TTC549 (cell line): ENCODE data around the gene RECK.
"Not testable (repeated sequence)": the region's sequence is repeated elsewhere in the genome, so short reads cannot be mapped to it uniquely, and the experiment has no call there.

Source experiments
- FAIRE-seq: peaks from 2 replicates; lab custom pipeline; 2012; peaks lifted over from hg19 to GRCh38; lab: Jason Lieb, UNC

Gene RECK

DNA sequence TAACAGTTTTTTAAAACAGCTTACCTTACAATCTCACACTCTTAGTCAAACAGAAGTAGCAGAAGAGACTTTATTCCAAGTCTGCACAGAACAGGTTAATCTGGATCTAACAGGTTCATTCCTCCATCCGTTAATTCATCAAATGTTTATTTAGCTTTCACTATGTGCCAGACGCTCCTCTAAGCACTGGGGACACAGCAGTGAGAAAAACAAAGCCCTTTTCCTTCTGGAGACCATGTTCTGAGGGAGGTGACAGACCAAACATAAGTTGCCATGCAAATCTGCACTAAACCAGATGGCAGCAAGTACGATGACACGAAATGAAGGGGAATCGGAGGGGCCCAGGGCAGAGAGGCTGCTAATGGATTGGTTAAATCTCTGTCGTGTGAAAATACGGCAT, 82.8 kb downstream of the RECK start:
- FAIRE-seq, result no peak

GRCh38 chr9:36120705-36121104, 84.0 kb downstream of the RECK start:
- no peak for FAIRE-seq

GRCh38 chr9:36121971-36122370, 85.3 kb downstream of the RECK start:
- FAIRE-seq, result no peak

DNA sequence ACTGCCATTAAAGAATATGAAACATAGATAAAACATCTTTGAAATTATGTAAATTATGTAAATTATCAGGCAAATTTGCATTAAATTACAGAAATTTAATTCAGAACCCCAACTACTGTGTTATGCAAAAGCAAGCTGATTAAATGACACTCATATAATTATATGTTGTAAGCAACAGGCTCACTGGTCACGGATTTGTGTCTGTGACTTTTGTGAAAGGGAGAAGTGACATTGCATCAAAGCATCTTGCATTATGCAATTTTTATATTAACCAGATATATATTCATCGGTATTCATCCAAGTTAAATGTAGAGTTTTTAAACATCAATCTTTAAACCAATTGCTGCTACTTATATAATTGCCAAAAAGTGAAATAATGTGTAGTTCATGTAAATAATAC, 86.8 kb downstream of the RECK start:
- FAIRE-seq, result no peak

DNA sequence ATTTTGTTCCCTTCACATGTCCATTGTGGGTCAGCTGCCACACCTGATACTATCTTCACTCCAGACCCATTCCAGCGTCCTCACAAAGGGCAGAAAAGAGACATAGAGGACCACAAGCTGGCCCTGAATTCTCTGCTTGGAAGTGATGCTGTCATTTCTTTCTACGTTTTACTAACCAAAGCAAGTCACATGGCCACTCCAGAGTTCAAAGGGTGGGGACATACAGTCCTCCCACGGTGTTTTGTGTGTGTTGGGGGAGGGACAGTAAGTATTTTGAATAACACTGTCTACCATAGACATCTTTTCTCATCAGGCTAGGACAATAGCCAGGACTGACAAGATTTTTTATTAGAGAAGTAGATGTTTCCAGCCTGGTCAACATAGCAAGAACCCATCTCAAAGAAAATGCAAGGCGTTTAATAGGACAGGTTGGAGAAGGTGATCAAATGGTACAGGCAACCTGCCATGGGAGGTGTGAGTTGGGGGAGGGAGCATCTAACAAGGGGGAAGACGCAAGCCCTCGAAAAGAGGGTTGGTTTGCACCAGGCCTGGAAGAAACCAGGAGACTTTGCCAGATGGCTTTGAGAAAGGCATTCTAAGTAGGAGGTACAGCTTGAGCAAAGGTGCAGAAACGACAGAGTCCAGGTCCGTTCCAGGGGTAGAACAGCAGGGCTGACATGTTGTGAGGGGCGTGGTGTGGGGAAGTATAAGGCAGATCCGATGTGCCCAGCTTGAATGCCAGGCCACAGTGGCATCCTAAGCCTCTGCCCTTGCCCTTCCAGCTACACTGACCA, 88.5 kb downstream of the RECK start:
- FAIRE-seq, result no peak

DNA sequence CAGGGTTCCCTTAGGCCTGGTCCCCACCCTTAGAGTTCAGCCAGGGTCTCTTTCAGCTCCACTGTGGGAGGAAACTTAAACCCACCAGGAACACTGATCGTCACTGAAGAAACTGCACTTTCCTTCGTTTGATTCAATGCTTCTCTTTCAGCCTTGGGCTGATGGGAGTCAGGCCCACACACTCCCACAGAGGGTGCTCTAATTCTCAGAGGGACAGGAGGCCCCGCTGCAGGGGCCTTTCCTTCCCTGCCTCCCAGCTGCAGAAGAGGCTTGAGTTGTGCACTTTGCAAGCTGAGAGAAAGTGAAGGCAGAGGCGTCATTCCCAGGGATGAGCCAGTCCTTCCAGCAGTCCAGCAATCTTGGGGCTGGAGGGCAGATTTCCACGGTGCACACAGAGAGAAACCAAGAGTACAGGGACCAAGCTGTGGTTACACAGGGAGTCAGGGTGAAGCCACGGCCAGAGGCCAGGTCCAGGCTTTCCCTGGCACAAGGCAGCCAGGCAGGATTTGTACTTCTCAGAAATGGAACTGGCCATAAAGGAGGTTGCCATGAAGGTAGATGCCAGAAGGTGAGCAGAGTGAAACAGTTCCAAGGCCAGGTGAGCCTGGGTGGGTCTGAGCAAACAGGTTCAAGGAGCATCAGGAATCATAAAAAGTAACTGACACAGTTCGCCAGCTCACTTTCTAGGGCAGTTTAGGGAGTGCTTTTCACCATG, 89.5 kb downstream of the RECK start:
- no peak for FAIRE-seq

DNA sequence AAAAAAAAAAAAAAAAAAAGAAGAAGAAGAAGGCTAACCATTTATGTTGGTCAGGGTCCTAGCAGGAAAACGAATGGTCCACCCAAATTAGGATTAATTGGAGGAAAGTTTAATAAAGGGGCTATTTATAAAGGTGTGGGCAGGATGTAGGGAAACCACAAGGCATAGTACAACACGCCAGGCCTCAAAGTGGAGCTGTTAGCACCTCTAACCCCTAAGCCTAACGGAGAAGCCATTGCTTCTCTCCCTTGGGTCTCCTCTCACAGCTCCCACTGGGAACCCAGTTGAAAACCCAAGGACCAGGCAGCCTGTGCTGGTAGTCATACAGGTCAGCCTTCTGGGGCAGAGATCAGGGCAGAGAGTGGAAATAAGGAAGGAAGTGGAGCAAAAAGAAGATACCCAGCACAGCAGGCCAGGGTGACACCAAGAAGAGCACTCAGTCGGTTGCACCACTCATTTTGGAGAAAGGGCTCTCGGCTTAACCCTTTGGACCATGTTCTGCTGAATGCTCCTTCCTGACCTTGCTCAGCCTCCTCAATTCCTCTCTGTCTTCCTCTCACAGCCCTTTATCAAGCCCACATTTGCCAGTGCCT, 91.0 kb downstream of the RECK start:
- no peak for FAIRE-seq

GRCh38 chr9:36128349-36128748, 91.6 kb downstream of the RECK start:
- no peak for FAIRE-seq

GRCh38 chr9:36129139-36129538, 92.4 kb downstream of the RECK start:
- no peak for FAIRE-seq

- FAIRE-seq, result not testable (repeated sequence)
These were observed 95.0 kb downstream of the RECK start for GRCh38 chr9:36131666-36132065.

DNA sequence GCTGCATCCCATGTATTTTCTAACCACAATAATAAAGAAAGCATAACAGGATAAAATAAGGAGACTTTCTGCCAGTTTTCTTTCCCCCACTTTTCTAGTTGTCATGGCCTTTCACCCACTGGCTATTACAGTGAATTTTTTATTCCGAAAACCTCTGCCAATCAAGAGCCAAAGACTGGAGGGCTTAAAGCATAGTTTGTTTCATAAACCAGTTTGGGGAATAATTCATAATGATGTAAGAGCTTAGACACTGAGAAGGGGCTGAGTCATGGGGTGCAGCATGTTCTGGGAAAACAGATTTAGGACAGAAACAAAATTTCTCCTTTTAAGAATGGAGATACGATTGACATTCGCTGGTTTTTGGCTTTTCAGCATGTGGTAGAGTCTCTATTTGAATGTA, 95.4 kb downstream of the RECK start:
- FAIRE-seq, result no peak

DNA sequence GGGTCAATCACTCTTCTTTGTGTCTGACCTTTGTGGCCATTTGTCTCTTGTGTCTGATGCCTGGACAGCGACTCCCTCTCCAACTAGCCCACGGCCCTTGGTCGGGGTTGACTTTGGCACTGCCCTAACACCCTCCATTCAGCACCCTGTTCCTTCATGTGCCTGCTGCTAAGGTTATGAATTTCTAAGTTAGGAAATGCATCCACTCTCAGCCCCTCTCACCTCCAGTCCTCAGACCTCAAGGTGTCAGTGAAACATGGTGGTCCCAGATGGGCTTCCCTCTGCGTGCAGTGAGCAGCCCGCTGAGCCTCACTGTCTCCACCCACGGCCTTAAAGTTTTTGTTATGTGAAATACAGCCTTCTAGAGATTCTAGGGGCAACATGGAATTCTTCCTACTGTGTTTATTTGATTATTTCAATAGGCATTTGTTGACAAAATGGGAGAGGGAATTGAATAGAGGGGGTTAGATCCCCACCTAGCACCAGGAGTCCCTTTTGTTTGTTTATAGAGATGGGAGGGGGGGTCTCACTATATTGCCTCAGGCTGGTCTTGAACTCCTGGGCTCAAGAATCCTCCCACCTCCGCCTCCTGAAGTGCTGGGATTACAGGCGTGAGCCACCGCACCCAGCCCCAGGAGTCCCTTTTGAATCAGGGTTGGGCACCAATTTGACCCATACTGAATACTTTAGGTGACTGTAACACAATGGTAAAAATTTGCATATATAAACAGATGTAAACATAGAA, 98.2 kb downstream of the RECK start:
- FAIRE-seq, result no peak

- FAIRE-seq, result no peak
These were observed 99.1 kb downstream of the RECK start for GRCh38 chr9:36135741-36136271.

GRCh38 chr9:36136272-36136893, 99.7 kb downstream of the RECK start, which contains the start of gene GLIPR2:
TSS of gene GLIPR2 (plus strand) at chr9:36136733. CDS start at chr9:36136779, 46 bp downstream.
- no peak for FAIRE-seq

GRCh38 chr9:36136894-36137391, 100.2 kb downstream of the RECK start:
- FAIRE-seq, result no peak

DNA sequence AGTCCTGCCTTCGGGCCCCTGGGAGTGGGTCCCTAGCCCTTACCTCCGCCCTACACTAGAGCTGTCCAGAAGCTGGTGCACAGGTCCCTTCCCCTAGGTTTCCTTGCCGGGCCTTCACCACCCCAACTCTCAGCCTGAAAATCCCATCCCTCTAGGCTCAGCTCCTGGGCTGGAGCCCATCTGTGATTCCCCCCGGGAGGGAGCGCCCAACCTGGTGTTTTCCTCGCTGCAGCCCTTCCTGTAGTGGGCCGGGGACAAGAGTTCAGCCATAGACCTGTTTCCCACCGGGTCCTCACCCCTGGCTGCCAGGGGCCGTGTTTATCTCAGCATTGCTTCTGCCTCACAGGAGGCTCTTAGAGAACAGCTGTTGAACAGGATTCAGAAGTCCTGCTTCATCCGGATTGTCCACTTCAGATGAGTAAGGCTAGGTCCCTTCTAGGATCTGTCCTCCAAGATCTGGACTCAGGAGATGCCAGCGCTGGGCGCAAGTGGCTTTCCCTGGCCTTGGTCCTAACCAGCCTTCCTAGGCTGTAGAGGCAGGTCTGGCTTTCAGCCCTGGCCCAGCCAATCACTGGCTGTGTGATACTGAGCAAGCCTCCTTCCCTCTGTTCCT, 100.8 kb downstream of the RECK start:
- no peak for FAIRE-seq

DNA sequence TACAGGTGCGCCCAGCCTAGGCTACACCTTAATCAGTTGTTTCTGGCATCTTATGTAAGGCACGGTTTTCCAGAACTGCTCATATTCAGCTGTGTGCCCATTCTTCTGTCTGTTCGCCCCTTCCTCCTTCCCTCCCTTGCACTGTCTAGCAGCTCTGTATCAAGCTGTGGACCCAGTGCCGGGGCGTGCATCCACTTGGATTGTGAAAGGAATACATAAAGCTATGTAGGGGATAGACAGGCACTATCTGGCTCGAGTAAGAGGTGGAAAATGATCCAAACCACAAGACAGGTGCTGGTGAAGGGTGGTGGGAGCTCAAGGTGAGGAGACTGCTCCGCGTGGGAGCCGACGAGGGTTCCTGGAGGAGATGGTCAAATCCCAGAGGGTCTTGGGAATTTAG, 101.8 kb downstream of the RECK start:
- FAIRE-seq, result no peak

- FAIRE-seq, result no peak
These were observed 102.2 kb downstream of the RECK start for GRCh38 chr9:36138901-36139300.

GRCh38 chr9:36140086-36141084, 103.7 kb downstream of the RECK start:
- FAIRE-seq, result no peak

DNA sequence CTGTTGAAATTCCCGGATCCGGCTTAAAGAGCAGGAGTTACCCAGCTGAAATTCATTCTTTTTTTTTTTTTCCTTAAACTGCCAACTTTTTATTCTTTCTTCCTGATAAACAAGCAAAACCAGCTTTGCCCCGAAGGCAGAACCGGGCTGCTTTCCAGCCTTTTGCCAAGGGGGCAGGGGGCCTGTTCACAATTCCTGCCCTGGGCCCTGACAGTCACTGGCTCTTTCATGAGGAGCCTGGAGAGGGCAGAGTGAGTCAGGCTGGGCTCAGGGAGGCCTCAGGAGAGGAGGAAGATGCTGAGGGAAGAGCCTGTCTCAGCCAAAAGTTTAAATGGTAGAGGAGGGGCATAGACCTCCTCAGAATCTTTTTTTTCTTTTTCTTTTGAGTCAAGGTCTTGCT, 104.6 kb downstream of the RECK start:
- FAIRE-seq, result no peak
